ENCODE results near the gene HAND1. TPM values are rescaled to one million over a fixed set of nuclear protein-coding genes. Genes with fewer than 3 reads are reported as not detected.
A peak's percentile ranks its signal among the peaks of the same experiment; 100 is the strongest.

Gene HAND1
- total RNA-seq, 1 donor from 2014 or later, result 0.47 TPM

DNA sequence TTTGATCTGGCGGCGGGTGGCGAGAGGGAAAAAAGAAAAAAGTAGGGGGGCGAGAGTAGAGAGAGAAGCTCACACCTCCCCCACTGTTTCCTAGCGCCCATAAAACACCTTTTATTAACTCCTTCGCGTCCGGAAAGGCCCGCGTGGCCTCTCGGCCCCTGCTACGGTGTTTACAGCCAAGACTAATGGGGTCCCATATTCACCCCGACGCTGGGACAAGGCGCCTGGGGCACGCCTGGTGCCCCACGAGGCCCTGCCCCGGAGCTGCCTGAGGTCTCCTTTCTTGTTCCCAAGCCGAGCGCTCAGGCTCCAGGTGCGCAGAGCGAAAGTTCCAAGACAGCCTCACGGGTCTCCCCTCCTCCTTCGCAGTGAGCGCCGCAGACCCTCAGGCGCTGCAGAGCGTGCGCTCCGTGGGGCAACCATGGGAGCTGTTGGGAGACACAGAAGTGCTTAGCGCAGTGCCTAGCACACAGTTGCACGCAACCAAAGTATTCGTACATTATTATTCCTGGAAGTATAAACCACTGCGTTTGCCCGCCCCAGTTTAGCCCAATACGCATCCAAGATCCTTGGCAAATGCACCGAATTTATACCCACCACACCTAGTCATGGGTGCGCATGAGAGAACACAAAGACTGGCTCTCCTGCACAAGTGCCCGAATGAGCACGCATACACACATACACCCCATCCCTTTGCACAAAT is 4.3 kb downstream of the HAND1 start:
- no peak for DNase-seq
- peak overlapping the region; percentile 22 for H3K4me3 Mint-ChIP-seq (ENCODE audit: unreplicated experiment)
- H3K4me1 Mint-ChIP-seq (ENCODE audit: low read depth, unreplicated experiment), result peaks cover 19% of the 10 kb centered on the region
- peaks cover 30% of the 10 kb centered on the region for H3K27me3 Mint-ChIP-seq (ENCODE audit: unreplicated experiment)
- H3K36me3 Mint-ChIP-seq (ENCODE audit: unreplicated experiment), result no peaks in the 10 kb centered on the region
- TF ChIP-seq, protein P1, sequence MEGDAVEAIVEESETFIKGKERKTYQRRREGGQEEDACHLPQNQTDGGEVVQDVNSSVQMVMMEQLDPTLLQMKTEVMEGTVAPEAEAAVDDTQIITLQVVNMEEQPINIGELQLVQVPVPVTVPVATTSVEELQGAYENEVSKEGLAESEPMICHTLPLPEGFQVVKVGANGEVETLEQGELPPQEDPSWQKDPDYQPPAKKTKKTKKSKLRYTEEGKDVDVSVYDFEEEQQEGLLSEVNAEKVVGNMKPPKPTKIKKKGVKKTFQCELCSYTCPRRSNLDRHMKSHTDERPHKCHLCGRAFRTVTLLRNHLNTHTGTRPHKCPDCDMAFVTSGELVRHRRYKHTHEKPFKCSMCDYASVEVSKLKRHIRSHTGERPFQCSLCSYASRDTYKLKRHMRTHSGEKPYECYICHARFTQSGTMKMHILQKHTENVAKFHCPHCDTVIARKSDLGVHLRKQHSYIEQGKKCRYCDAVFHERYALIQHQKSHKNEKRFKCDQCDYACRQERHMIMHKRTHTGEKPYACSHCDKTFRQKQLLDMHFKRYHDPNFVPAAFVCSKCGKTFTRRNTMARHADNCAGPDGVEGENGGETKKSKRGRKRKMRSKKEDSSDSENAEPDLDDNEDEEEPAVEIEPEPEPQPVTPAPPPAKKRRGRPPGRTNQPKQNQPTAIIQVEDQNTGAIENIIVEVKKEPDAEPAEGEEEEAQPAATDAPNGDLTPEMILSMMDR (IDR thresholded peaks at IDR 0.05; ENCODE audit: partially characterized antibody, unreplicated experiment), result no peak
- no peak overlapping the region for H3K27ac Mint-ChIP-seq (ENCODE audit: unreplicated experiment)
- peaks cover 7% of the 10 kb centered on the region for H3K9me3 Mint-ChIP-seq (ENCODE audit: unreplicated experiment)

DNA sequence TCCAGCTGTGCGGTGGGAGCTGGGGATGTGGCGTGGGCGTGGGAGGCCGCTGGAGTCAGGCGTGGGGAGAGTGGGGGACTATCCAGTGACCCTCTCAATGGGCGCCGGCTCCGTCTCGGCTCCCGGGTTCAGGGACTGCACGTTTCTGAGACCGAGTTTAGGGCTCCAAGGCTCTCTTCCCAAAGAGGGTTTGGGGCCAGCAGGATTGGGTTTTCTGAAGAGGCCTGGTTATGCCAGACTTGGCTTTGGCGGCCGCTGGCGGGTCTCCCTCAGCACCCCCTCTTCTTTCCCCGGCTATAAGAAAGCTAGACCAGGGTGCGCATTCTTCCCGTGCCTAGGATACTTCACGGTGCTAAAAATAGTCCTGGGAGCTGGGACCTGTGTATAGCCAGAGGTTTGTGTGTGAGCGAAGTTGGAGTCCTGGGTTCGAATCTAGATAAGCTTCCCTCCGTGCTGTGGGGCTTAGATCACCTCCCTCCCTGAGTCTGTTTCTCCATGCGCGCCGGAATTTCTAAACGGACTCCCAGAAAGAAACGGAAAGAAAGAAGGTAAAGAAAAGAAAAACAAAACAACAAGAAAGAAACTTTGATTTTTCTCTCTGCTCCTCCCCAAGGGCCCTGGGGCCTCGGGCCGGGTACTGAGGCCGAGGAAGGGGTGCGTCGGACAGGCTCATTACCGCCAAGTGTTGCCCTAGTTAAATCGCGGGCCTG is 5.0 kb downstream of the HAND1 start:
- no peaks in the 10 kb centered on the region for H3K36me3 Mint-ChIP-seq (ENCODE audit: unreplicated experiment)
- peaks cover 21% of the 10 kb centered on the region for H3K4me1 Mint-ChIP-seq (ENCODE audit: low read depth, unreplicated experiment)
- peak overlapping the region; percentile 57 for H3K4me3 Mint-ChIP-seq (ENCODE audit: unreplicated experiment)
- DNase-seq, result no peak
- H3K27me3 Mint-ChIP-seq (ENCODE audit: unreplicated experiment), result peaks cover 30% of the 10 kb centered on the region
- no peak overlapping the region for H3K27ac Mint-ChIP-seq (ENCODE audit: unreplicated experiment)
- TF ChIP-seq, protein P1 (IDR thresholded peaks at IDR 0.05; ENCODE audit: partially characterized antibody, unreplicated experiment), result no peak
- peaks cover 7% of the 10 kb centered on the region for H3K9me3 Mint-ChIP-seq (ENCODE audit: unreplicated experiment)

DNA sequence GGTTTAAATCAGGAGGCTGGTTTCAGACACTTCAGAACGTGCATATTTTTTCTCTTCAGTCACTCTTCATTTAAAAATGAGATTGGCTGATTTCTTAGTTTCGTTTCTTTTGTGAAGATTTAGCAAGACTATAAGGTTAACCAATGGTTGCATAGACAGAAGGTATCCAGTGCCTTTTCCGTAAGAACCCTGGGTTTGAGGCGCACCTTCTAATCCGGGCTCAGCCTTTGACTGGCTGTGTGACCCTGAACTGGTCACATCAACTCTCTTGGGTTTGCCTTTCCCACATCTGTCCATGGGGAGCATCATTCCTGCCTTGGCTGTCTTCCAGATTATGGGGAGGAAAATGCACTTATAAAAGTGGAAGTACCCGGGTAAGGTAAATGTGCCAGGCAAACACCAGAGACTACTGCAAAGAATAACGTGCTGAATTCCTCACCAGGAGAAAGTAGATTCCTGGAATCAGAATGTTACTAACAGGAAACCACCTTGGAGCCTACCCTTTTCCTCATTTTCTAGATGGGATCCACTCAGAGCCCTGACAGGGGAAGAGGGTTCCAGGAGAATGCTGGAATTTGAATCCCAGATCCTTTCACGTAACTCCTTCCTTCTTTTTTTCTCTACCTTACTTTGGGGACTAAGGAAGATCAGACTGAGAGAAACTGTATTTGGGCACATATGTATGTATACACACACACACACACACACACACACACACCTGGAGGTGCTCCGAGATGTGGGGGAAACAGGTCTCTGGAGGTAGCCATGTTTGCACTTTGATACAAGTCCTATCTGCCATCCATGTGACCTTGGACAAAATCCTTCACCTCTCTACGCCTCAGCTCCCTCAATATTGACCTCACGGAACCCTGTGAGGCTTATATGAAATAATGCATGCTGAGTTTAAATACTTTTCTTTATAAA is 6.8 kb downstream of the HAND1 start:
- peaks cover 20% of the 10 kb centered on the region for H3K4me1 Mint-ChIP-seq (ENCODE audit: low read depth, unreplicated experiment)
- DNase-seq, result no peak
- H3K27ac Mint-ChIP-seq (ENCODE audit: unreplicated experiment), result no peak overlapping the region
- peaks cover 23% of the 10 kb centered on the region for H3K27me3 Mint-ChIP-seq (ENCODE audit: unreplicated experiment)
- H3K9me3 Mint-ChIP-seq (ENCODE audit: unreplicated experiment), result peaks cover 6% of the 10 kb centered on the region
- TF ChIP-seq, protein P1 (IDR thresholded peaks at IDR 0.05; ENCODE audit: partially characterized antibody, unreplicated experiment), result no peak
- H3K36me3 Mint-ChIP-seq (ENCODE audit: unreplicated experiment), result no peaks in the 10 kb centered on the region
- no peak overlapping the region for H3K4me3 Mint-ChIP-seq (ENCODE audit: unreplicated experiment)

DNA sequence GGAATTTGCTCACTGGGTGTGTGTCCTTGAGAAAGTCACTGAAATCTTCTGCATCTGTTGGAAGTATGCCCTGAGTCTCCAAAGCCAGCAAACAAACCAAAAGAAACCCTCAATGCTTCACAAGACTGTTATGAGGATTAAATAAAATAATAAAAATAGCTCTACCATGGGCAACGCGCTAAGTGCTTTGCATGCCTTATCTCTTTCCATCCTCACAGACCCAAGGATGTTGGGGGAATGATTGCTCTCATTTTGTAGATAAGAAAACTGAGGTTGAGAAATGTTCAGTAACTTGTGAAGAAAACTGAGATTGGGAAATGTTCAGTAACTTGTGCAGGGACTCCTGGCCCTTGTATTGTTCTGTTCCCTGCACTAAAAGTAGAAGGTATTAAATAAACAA is 7.9 kb downstream of the HAND1 start:
- H3K27me3 Mint-ChIP-seq (ENCODE audit: unreplicated experiment), result peaks cover 19% of the 10 kb centered on the region
- no peaks in the 10 kb centered on the region for H3K36me3 Mint-ChIP-seq (ENCODE audit: unreplicated experiment)
- peaks cover 18% of the 10 kb centered on the region for H3K4me1 Mint-ChIP-seq (ENCODE audit: low read depth, unreplicated experiment)
- peaks cover 5% of the 10 kb centered on the region for H3K9me3 Mint-ChIP-seq (ENCODE audit: unreplicated experiment)
- TF ChIP-seq, protein P1 (IDR thresholded peaks at IDR 0.05; ENCODE audit: partially characterized antibody, unreplicated experiment), result no peak
- H3K27ac Mint-ChIP-seq (ENCODE audit: unreplicated experiment), result no peak overlapping the region
- no peak for DNase-seq
- H3K4me3 Mint-ChIP-seq (ENCODE audit: unreplicated experiment), result no peak overlapping the region
